A549 (cell line): ENCODE measurements around the gene KRT3. TPM values are rescaled to one million over a fixed set of nuclear protein-coding genes. Genes with fewer than 3 reads are reported as not detected.
A peak's percentile ranks its signal among the peaks of the same experiment; 100 is the strongest.

Experiments used
- ATAC-seq, 2 experiments: fragments of 200-7000 bp in 1 of 2; fragments of >200 bp in 1 of 2; cut with Nextera tagmentation in 1 of 2; cut with Tn5 transposase in 1 of 2; 3 replicates each; pipeline versions ENCODE4 v1.8.0 to v1.9.1; 2018 to 2020; ENCODE audit warnings: mild to moderate bottlenecking in 1 of 2, moderate library complexity in 1 of 2
- CTCF ChIA-PET: fragments of 300-600 bp; sonication (Branson Sonifier 250); formaldehyde crosslinking; extraction: SDS; loops from one replicate; lab custom pipeline; 2021; ENCODE audit warnings: antibody characterized with exemption, inconsistent platforms; lab: Yijun Ruan, JAX
- POLR2A ChIA-PET: fragments of 350-600 bp; formaldehyde crosslinking; extraction: SDS; loops from one replicate; lab custom pipeline; 2021; ENCODE audit warnings: antibody characterized with exemption, inconsistent platforms; lab: Yijun Ruan, JAX
- DNase-seq, 2 experiments: peaks; one replicate each; pipeline versions ENCODE4 v3.0.0 to v3.0.0-alpha.2; 2011 to 2016; ENCODE audit warnings: low read depth in 1 of 2, low spot score in 1 of 2
- FAIRE-seq: peaks from 2 replicates; lab custom pipeline; 2011; peaks lifted over from hg19 to GRCh38; lab: Jason Lieb, UNC
- H3K27ac ChIP-seq, 2 experiments: fragments of >200 bp; sonication (Bioruptor Twin); formaldehyde crosslinking; 3 replicates each; pipeline ENCODE4 v1.5.1; 2016 to 2017
- H3K4me1 ChIP-seq: fragments of >200 bp; sonication (Bioruptor Twin); formaldehyde crosslinking; 3 replicates; pipeline ENCODE4 v1.6.1; 2016
- H3K4me2 ChIP-seq: fragments of >200 bp; sonication (Bioruptor Twin); formaldehyde crosslinking; 3 replicates; pipeline ENCODE4 v1.6.1; 2016
- H3K4me3 ChIP-seq: fragments of >200 bp; sonication (Bioruptor Twin); formaldehyde crosslinking; 3 replicates; pipeline ENCODE4 v1.5.1; 2016
- H3K9me3 ChIP-seq: fragments of >200 bp; sonication (Bioruptor Twin); formaldehyde crosslinking; 3 replicates; pipeline ENCODE4 v1.6.1; 2016
- CBX8 ChIP-seq: fragments of 200-600 bp; sonication (generic); IDR thresholded peaks from 2 replicates; pipeline ENCODE4 v1.6.1; 2016
- CHD4 ChIP-seq: fragments of 200-600 bp; sonication (generic); IDR thresholded peaks from 2 replicates; pipeline ENCODE4 v1.6.1; 2016; ENCODE audit warnings: antibody characterized with exemption, mild to moderate bottlenecking, borderline replicate concordance
- ELK1 ChIP-seq: fragments of 150-350 bp; IDR thresholded peaks from 2 replicates; pipeline ENCODE4 v1.6.1; 2014; ENCODE audit warnings: low read depth, mild to moderate bottlenecking, low read length
- ESRRA ChIP-seq: fragments of 150-350 bp; IDR thresholded peaks from 2 replicates; pipeline ENCODE4 v1.6.1; 2014; ENCODE audit warnings: mild to moderate bottlenecking, low read length, borderline replicate concordance
- FOSL2 ChIP-seq, 2 experiments: fragments of 450-650 bp in 1 of 2; fragments of >200 bp in 1 of 2; sonication (Bioruptor Twin) in 1 of 2; formaldehyde crosslinking; IDR thresholded peaks; 2 replicates each; pipeline versions ENCODE4 v1.5.0 to v1.6.1; 2016 to 2020; ENCODE audit warnings: mild to moderate bottlenecking in 1 of 2, moderate library complexity in 1 of 2
- HDAC2 ChIP-seq: fragments of 200-600 bp; sonication (generic); IDR thresholded peaks from 2 replicates; pipeline ENCODE4 v1.6.1; 2016
- MAFK ChIP-seq: fragments of 450-650 bp; IDR thresholded peaks from 2 replicates; pipeline ENCODE4 v1.6.1; 2014; ENCODE audit not compliant: partially characterized antibody
- PHF8 ChIP-seq: fragments of 200-600 bp; sonication (generic); IDR thresholded peaks from 2 replicates; pipeline ENCODE4 v1.6.1; 2016; ENCODE audit warnings: low read depth, mild to moderate bottlenecking, antibody characterized with exemption, moderate library complexity, borderline replicate concordance
- POLR2A ChIP-seq: IDR thresholded peaks from 2 replicates; pipeline ENCODE4 v1.6.1; 2012; ENCODE audit warnings: mild to moderate bottlenecking, low read length
- RNF2 ChIP-seq: fragments of 200-600 bp; sonication (generic); IDR thresholded peaks from 2 replicates; pipeline ENCODE4 v1.6.1; 2016; ENCODE audit warnings: low read depth, mild to moderate bottlenecking, antibody characterized with exemption, moderate library complexity, borderline replicate concordance
- ZFP36 ChIP-seq: fragments of 450-650 bp; IDR thresholded peaks from 2 replicates; pipeline ENCODE4 v1.6.1; 2014; ENCODE audit warnings: borderline replicate concordance; ENCODE audit not compliant: partially characterized antibody
- ZSCAN20 ChIP-seq: fragments of 250-450 bp; sonication (Bioruptor Pico); IDR thresholded peaks from 2 replicates; pipeline ENCODE4 v1.8.0; 2022; ENCODE audit warnings: mild to moderate bottlenecking, moderate library complexity
- WGBS: methylation state at CpG from one replicate; pipeline ENCODE4 v1.1.6; 2017; ENCODE audit errors: missing lambda C conversion rate; 5-methylcytosine and 5-hydroxymethylcytosine counted together
- polyA plus RNA-seq, 4 experiments: library from polyadenylated mRNA; depleted of rRNA in 3 of 4; stranded (reverse); fragments of >200 nt; fragmentation: RNase III in 1 of 4; extraction: RNeasy Plus Mini Kit Qiagen cat#74134 plus additional on column Dnase treatment in 1 of 4; gene quantifications; 2 replicates in 3 of 4; 3 replicates in 1 of 4; pipeline ENCODE4 v1.2.3, GENCODE V29; 2011 to 2017
- TF ChIP-seq, protein P1 (sequence below): fragments of >200 bp; sonication (Bioruptor Twin); formaldehyde crosslinking; IDR thresholded peaks from 3 replicates; pipeline ENCODE4 v1.5.1; 2016
- TF ChIP-seq, protein P2 (sequence below): fragments of >200 bp; sonication (Bioruptor Twin); formaldehyde crosslinking; IDR thresholded peaks from 3 replicates; pipeline ENCODE4 v1.6.1; 2016
- TF ChIP-seq, protein P3 (sequence below): IDR thresholded peaks from 2 replicates; pipeline ENCODE4 v1.6.1; 2012

The KRT3 gene
- polyA plus RNA-seq, 2 of the 4 experiments (the other 2 are of a cell fraction): 0.04 to 0.06 TPM

- Histone ChIP-seq H3K4me3 (no peak overlapping the region), H3K4me1 (peaks cover 13% of the 10 kb centered on the region; the same call in 2 of the 3 replicates), H3K4me2 (no peak overlapping the region; the same call in 2 of the 3 replicates), H3K9me3 (no peaks in the 10 kb centered on the region), H3K27ac (no peak overlapping the region)
- no peak for TF ChIP-seq POLR2A
- no peak for TF ChIP-seq ESRRA
- TF ChIP-seq ELK1: no peak
- TF ChIP-seq ZFP36: no peak
- TF ChIP-seq, protein P1, sequence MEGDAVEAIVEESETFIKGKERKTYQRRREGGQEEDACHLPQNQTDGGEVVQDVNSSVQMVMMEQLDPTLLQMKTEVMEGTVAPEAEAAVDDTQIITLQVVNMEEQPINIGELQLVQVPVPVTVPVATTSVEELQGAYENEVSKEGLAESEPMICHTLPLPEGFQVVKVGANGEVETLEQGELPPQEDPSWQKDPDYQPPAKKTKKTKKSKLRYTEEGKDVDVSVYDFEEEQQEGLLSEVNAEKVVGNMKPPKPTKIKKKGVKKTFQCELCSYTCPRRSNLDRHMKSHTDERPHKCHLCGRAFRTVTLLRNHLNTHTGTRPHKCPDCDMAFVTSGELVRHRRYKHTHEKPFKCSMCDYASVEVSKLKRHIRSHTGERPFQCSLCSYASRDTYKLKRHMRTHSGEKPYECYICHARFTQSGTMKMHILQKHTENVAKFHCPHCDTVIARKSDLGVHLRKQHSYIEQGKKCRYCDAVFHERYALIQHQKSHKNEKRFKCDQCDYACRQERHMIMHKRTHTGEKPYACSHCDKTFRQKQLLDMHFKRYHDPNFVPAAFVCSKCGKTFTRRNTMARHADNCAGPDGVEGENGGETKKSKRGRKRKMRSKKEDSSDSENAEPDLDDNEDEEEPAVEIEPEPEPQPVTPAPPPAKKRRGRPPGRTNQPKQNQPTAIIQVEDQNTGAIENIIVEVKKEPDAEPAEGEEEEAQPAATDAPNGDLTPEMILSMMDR: no peak
- TF ChIP-seq, protein P2, sequence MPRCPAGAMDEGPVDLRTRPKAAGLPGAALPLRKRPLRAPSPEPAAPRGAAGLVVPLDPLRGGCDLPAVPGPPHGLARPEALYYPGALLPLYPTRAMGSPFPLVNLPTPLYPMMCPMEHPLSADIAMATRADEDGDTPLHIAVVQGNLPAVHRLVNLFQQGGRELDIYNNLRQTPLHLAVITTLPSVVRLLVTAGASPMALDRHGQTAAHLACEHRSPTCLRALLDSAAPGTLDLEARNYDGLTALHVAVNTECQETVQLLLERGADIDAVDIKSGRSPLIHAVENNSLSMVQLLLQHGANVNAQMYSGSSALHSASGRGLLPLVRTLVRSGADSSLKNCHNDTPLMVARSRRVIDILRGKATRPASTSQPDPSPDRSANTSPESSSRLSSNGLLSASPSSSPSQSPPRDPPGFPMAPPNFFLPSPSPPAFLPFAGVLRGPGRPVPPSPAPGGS: no peak
- ChIA-PET POLR2A (interaction anchor here (0.6 kb wide), 1 partner anchor 169 kb away, joined by 3 read pairs; no protein-coding TSS in a partner anchor), CTCF (interaction anchor here (1.2 to 2.0 kb wide), 3 partner anchors 20 to 30 kb away, joined by 4 to 7 read pairs (median 4); no protein-coding TSS in a partner anchor)
- no peak for DNase-seq
- 85% methylated on average over 6 of the region's 6 CpGs for WGBS
- FAIRE-seq: no peak
- no peak for ATAC-seq
These were observed 42.1 kb upstream of the KRT3 start for GRCh38 chr12:52837781-52838608.

DNA sequence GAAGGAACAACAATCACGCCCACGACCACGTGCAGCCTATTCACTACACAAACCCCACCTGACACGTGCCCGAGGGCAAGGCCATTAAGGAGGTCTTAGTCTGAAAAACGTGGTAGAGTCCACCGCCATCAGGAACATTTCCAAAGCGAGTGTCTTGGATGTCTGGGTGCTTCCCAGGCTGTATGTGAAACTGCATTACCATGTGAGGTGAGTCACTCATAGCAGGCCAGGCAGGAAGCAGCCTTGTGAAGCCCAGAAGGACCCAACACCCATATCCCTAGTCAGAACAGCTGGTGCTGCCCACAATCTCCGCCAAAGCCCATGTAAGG is 41.5 kb upstream of the KRT3 start:
- TF ChIP-seq FOSL2 (IDR thresholded peaks at IDR 0.05) (no peak), FOSL2 (CRISPR knock-in tag; IDR thresholded peaks at IDR 0.05) (peak; percentile 26; the same call in 1 of the 2 replicates), PHF8 (no peak), CBX8 (no peak)
- TF ChIP-seq, protein P1: no peak
- no peak for FAIRE-seq
- DNase-seq: peak; percentile 49 to 50
- ChIA-PET CTCF (interaction anchor here (1.6 kb wide), 1 partner anchor 28 kb away, joined by 7 read pairs; no protein-coding TSS in a partner anchor), POLR2A (no interaction called here)
- H3K4me1 ChIP-seq: peaks cover 13% of the 10 kb centered on the region; the same call in 2 of the 3 replicates
- H3K4me2 ChIP-seq: no peak overlapping the region; the same call in 2 of the 3 replicates
- peak; percentile 49 to 67; a peak in 4 of 6 replicates for ATAC-seq
- WGBS: 75% methylated on average over 9 of the region's 9 CpGs
- no peaks in the 10 kb centered on the region for H3K9me3 ChIP-seq
- H3K27ac ChIP-seq: peak overlapping the region in 1 of 2 experiments; percentile 12; a peak in 1 of 6 replicates
- H3K4me3 ChIP-seq: no peak overlapping the region

DNA sequence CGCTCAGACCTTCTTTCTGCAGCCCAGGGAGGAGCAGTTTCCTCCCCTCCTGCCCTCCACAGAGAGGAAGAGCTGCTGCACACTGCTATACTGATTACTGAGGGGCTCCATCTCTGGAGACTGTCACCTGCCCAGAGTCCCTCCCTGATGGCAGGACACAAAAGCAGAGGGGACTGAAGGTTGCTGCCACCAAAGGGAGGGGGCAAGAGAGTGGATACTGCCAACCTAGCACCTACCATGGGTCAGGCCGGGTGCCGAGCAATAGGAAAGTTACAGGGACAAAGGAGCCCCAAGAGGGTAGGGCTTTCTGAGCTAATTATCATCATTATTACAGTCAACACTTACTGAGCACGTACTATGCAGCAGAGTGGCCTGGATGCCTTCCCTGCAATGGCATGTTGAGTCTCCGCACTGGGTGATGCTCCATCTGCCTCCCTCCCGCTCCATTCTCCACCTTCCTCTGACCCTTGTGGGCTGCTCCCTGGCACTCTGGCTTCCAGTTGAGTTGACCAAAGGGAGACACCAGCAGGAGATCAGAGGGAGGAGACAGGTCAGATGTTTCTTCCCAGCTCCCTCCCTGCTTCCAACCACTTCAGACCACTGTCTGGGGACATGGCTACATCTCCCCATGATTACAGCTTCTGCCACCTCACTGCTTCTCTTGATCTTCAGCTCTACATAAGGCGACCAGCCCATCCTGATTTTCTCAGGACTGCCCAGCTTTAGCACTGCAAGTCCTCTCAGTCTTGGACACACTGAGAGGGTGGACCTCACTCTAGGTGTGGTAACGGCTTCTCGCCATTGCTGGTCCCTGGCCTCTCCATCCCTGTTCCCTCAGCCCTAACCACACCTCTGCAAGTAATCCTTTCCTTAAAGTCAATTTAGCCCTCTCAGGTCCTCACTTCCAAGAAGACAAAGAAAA is 40.8 kb upstream of the KRT3 start:
- 87% methylated on average over 9 of the region's 9 CpGs for WGBS
- DNase-seq: no peak
- no peaks in the 10 kb centered on the region for H3K9me3 ChIP-seq
- peaks cover 13% of the 10 kb centered on the region; the same call in 2 of the 3 replicates for H3K4me1 ChIP-seq
- no peak for FAIRE-seq
- H3K27ac ChIP-seq: peak overlapping the region in 1 of 2 experiments; percentile 17; a peak in 1 of 6 replicates
- peak in 1 of 2 experiments; percentile 14; a peak in 2 of 6 replicates for ATAC-seq
- no peak overlapping the region; the same call in 2 of the 3 replicates for H3K4me2 ChIP-seq
- CTCF ChIA-PET: interaction anchor here (1.3 to 1.5 kb wide), 2 partner anchors 29 to 43 kb away, joined by 4 to 5 read pairs; no protein-coding TSS in a partner anchor
- POLR2A ChIA-PET: no interaction called here
- no peak overlapping the region for H3K4me3 ChIP-seq
- TF ChIP-seq RNF2 (no peak), ZFP36 (no peak), ZSCAN20 (no peak), PHF8 (no peak), HDAC2 (no peak), CHD4 (no peak), CBX8 (no peak), MAFK (no peak)
- TF ChIP-seq, protein P2: no peak
- TF ChIP-seq, protein P3, sequence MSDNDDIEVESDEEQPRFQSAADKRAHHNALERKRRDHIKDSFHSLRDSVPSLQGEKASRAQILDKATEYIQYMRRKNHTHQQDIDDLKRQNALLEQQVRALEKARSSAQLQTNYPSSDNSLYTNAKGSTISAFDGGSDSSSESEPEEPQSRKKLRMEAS: no peak
- TF ChIP-seq, protein P1: no peak
